Osteoblast (primary cell): ENCODE data around the gene TTC32. TPM values are rescaled to one million over a fixed set of nuclear protein-coding genes. Genes with fewer than 3 reads are reported as not detected.

ENCODE experiments used
- DNase-seq: peaks from one replicate; pipeline ENCODE4 v3.0.0; 2011; ENCODE audit warnings: low spot score, mixed read lengths; ENCODE audit not compliant: insufficient read length; ENCODE audit errors: missing footprints
- H2AFZ ChIP-seq: 2 replicates; pipeline ENCODE4 v1.6.0; 2011; ENCODE audit warnings: mild to moderate bottlenecking, low read length
- H3K27ac ChIP-seq: 2 replicates; pipeline ENCODE4 v1.5.1; 2011; ENCODE audit warnings: mild to moderate bottlenecking, low read depth, low read length, moderate library complexity
- H3K27me3 ChIP-seq: 2 replicates; pipeline ENCODE4 v1.6.0; 2012; ENCODE audit warnings: mild to moderate bottlenecking, control low read depth, inconsistent platforms, low read length, moderate library complexity; ENCODE audit not compliant: insufficient read depth
- H3K36me3 ChIP-seq: 2 replicates; pipeline ENCODE4 v1.5.1; 2011; ENCODE audit warnings: mild to moderate bottlenecking, low read length, control low read depth, moderate library complexity; ENCODE audit not compliant: insufficient read depth
- H3K4me1 ChIP-seq: 2 replicates; pipeline ENCODE4 v1.5.1; 2011; ENCODE audit warnings: mild to moderate bottlenecking, low read length, control low read depth, moderate library complexity; ENCODE audit not compliant: insufficient read depth
- H3K4me2 ChIP-seq: 2 replicates; pipeline ENCODE4 v1.6.0; 2011; ENCODE audit warnings: mild to moderate bottlenecking, low read length; ENCODE audit not compliant: insufficient read depth
- H3K4me3 ChIP-seq: fragments of 200-600 bp; sonication (generic); 3 replicates; pipeline ENCODE4 v1.5.1; 2012; ENCODE audit warnings: mild to moderate bottlenecking, low read length, inconsistent platforms; ENCODE audit not compliant: insufficient read depth
- H3K79me2 ChIP-seq: 2 replicates; pipeline ENCODE4 v1.6.0; 2012; ENCODE audit warnings: mild to moderate bottlenecking, low read length, control low read depth, inconsistent platforms; ENCODE audit not compliant: insufficient read depth
- H3K9me3 ChIP-seq: 2 replicates; pipeline ENCODE4 v1.5.1; 2011; ENCODE audit warnings: low read depth, low read length, control low read depth
- H4K20me1 ChIP-seq: 2 replicates; pipeline ENCODE4 v1.6.0; 2012; ENCODE audit warnings: mild to moderate bottlenecking, low read length, control low read depth; ENCODE audit not compliant: insufficient read depth
- CTCF ChIP-seq: IDR thresholded peaks from 2 replicates; pipeline ENCODE4 v1.5.1; 2011; ENCODE audit warnings: mild to moderate bottlenecking, low read depth, low read length, moderate library complexity; ENCODE audit errors: extremely low read depth
- total RNA-seq: library from RNA; depleted of rRNA; stranded (reverse); fragments of >200 nt; gene quantifications from 2 replicates; pipeline ENCODE4 v1.2.3, GENCODE V29; 2012

The TTC32 gene
- total RNA-seq, 1 donor = 14.8 TPM

- no peak for TF ChIP-seq CTCF
- Histone ChIP-seq H3K27ac (no peak overlapping the region), H3K9me3 (no peaks in the 10 kb centered on the region), H3K36me3 (no peaks in the 10 kb centered on the region), H3K4me2 (no peak overlapping the region), H3K79me2 (no peaks in the 10 kb centered on the region), H3K4me3 (no peak overlapping the region), H2AFZ (no peak overlapping the region), H3K27me3 (no peaks in the 10 kb centered on the region), H3K4me1 (no peaks in the 10 kb centered on the region), H4K20me1 (no peaks in the 10 kb centered on the region)
- DNase-seq = no peak
Observed at GRCh38 chr2:19944205-19944845, 42.5 kb upstream of the TTC32 start.

GRCh38 chr2:19943189-19943588 is 41.4 kb upstream of the TTC32 start:
- no peaks in the 10 kb centered on the region for H3K27me3 ChIP-seq
- no peak for DNase-seq
- H3K27ac ChIP-seq = no peak overlapping the region
- H3K36me3 ChIP-seq = peaks cover 4% of the 10 kb centered on the region
- H2AFZ ChIP-seq = no peak overlapping the region
- no peaks in the 10 kb centered on the region for H4K20me1 ChIP-seq
- H3K79me2 ChIP-seq = no peaks in the 10 kb centered on the region
- H3K4me3 ChIP-seq = no peak overlapping the region
- H3K9me3 ChIP-seq = no peaks in the 10 kb centered on the region
- H3K4me1 ChIP-seq = no peaks in the 10 kb centered on the region
- H3K4me2 ChIP-seq = no peak overlapping the region
- TF ChIP-seq CTCF = no peak

GRCh38 chr2:19942199-19942598 is 40.4 kb upstream of the TTC32 start:
- Histone ChIP-seq H3K36me3 (peaks cover 13% of the 10 kb centered on the region), H3K4me1 (no peaks in the 10 kb centered on the region), H2AFZ (no peak overlapping the region), H3K79me2 (no peaks in the 10 kb centered on the region), H3K9me3 (no peaks in the 10 kb centered on the region), H3K27ac (no peak overlapping the region), H3K4me2 (no peak overlapping the region), H4K20me1 (no peaks in the 10 kb centered on the region), H3K27me3 (no peaks in the 10 kb centered on the region), H3K4me3 (no peak overlapping the region)
- no peak for TF ChIP-seq CTCF
- DNase-seq = no peak

GRCh38 chr2:19937004-19937403 is 35.2 kb upstream of the TTC32 start:
- DNase-seq = no peak
- TF ChIP-seq CTCF = no peak
- Histone ChIP-seq H3K9me3 (no peaks in the 10 kb centered on the region), H3K79me2 (no peaks in the 10 kb centered on the region), H2AFZ (no peak overlapping the region), H3K4me2 (no peak overlapping the region), H3K4me3 (no peak overlapping the region), H3K4me1 (peaks cover 13% of the 10 kb centered on the region), H3K36me3 (peaks cover 24% of the 10 kb centered on the region), H3K27ac (no peak overlapping the region), H3K27me3 (no peaks in the 10 kb centered on the region), H4K20me1 (no peaks in the 10 kb centered on the region)
